Superior temporal gyrus (tissue), 1 donor: Measurements from ENCODE around the gene FN3K.

Source experiments
- DNase-seq: peaks from one replicate; pipeline ENCODE4 v3.0.0-alpha.2; 2016; ENCODE audit errors: extremely low spot score

The FN3K gene

GRCh38 chr17:82734987-82735866 is at the start of gene FN3K:
Gene FN3K (plus strand): TSS chr17:82735615. CDS start chr17:82735637, 22 bp downstream.
- peak; percentile 64 for DNase-seq

- DNase-seq = no peak
Observed at GRCh38 chr17:82686366-82687324, 48.8 kb upstream of the FN3K start.

- peak; percentile 78 for DNase-seq
Observed at GRCh38 chr17:82687375-82687861, 48.0 kb upstream of the FN3K start.

- no peak for DNase-seq
Observed at GRCh38 chr17:82687871-82688270, 47.5 kb upstream of the FN3K start.

GRCh38 chr17:82689077-82689476 is 46.3 kb upstream of the FN3K start:
- DNase-seq = no peak

GRCh38 chr17:82690786-82691489 is 44.5 kb upstream of the FN3K start:
- peak; percentile 86 for DNase-seq

- DNase-seq = no peak
Observed at GRCh38 chr17:82691714-82692113, 43.7 kb upstream of the FN3K start.

- DNase-seq = no peak
Observed at GRCh38 chr17:82692268-82692667, 43.1 kb upstream of the FN3K start.

GRCh38 chr17:82693168-82693867 is 42.1 kb upstream of the FN3K start:
- DNase-seq = no peak

GRCh38 chr17:82694647-82695046 is 40.8 kb upstream of the FN3K start:
- no peak for DNase-seq

GRCh38 chr17:82696259-82696658 is 39.2 kb upstream of the FN3K start:
- DNase-seq = no peak

- no peak for DNase-seq
Observed at GRCh38 chr17:82696916-82697807, 38.3 kb upstream of the FN3K start.

GRCh38 chr17:82697808-82698064 is 37.7 kb upstream of the FN3K start:
- no peak for DNase-seq

- peak; percentile 97 for DNase-seq
Observed at GRCh38 chr17:82698065-82698973, 37.1 kb upstream of the FN3K start, which contains the start of gene RAB40B. Gene RAB40B (minus strand): TSS chr17:82698698. CDS start chr17:82698596, 102 bp downstream.

- DNase-seq = no peak
Observed at GRCh38 chr17:82698974-82699442, 36.4 kb upstream of the FN3K start.

- DNase-seq = no peak
Observed at GRCh38 chr17:82699551-82699950, 35.9 kb upstream of the FN3K start.

- DNase-seq = peak; percentile 71
Observed at GRCh38 chr17:82702231-82702927, 33.0 kb upstream of the FN3K start.

- no peak for DNase-seq
Observed at GRCh38 chr17:82703036-82703745, 32.2 kb upstream of the FN3K start.
